ENCODE measurements around the gene ANKRD63. TPM values are rescaled to one million over a fixed set of nuclear protein-coding genes. Genes with fewer than 3 reads are reported as not detected.

Gene ANKRD63
- total RNA-seq, 4 donors from 2014 or later = not detected

GRCh38 chr15:40295297-40295696, 12.4 kb upstream of the ANKRD63 start:
- no peak for TF ChIP-seq CTCF (IDR thresholded peaks at IDR 0.05)
- TF ChIP-seq POLR2AphosphoS5 (IDR thresholded peaks at IDR 0.05) = no peak
- TF ChIP-seq POLR2A (IDR thresholded peaks at IDR 0.05; ENCODE audit: low read depth) = no peak
- no peak for TF ChIP-seq EP300 (IDR thresholded peaks at IDR 0.05)
- WGBS = 86% methylated on average over 1 of the region's 1 CpG
- H3K4me3 ChIP-seq = no peak overlapping the region
- no peaks in the 10 kb centered on the region for H3K27me3 ChIP-seq
- peaks cover 14 to 32% (median 22%) of the 10 kb centered on the region in 4 donors for H3K4me1 ChIP-seq
- H3K36me3 ChIP-seq = no peaks in the 10 kb centered on the region
- DNase-seq (ENCODE audit: extremely low spot score) = no peak
- peaks cover 0 to 2% (median 0%) of the 10 kb centered on the region in 4 donors for H3K9me3 ChIP-seq
- intact Hi-C loops (cut with DNase I) = no loop called here
- H3K27ac ChIP-seq (replicated peaks in 1 of 4) = no peak overlapping the region

GRCh38 chr15:40293905-40294895, 11.3 kb upstream of the ANKRD63 start:
- TF ChIP-seq EP300 (IDR thresholded peaks at IDR 0.05) (no peak), POLR2AphosphoS5 (IDR thresholded peaks at IDR 0.05) (no peak), CTCF (IDR thresholded peaks at IDR 0.05) (no peak), POLR2A (IDR thresholded peaks at IDR 0.05; ENCODE audit: low read depth) (no peak)
- no peak overlapping the region for H3K27ac ChIP-seq (replicated peaks in 1 of 4)
- WGBS = 91% methylated on average over 19 of the region's 20 CpGs
- no peak for DNase-seq (ENCODE audit: extremely low spot score)
- no peaks in the 10 kb centered on the region for H3K9me3 ChIP-seq
- intact Hi-C loops (cut with DNase I) = no loop called here
- no peaks in the 10 kb centered on the region for H3K27me3 ChIP-seq
- H3K4me1 ChIP-seq = peaks cover 14 to 32% (median 22%) of the 10 kb centered on the region in 4 donors
- H3K36me3 ChIP-seq = no peaks in the 10 kb centered on the region
- H3K4me3 ChIP-seq = no peak overlapping the region

- no peak overlapping the region for H3K27ac ChIP-seq (replicated peaks in 1 of 4)
- TF ChIP-seq CTCF (IDR thresholded peaks at IDR 0.05) = no peak
- no peak for TF ChIP-seq EP300 (IDR thresholded peaks at IDR 0.05)
- TF ChIP-seq POLR2AphosphoS5 (IDR thresholded peaks at IDR 0.05) = no peak
- TF ChIP-seq POLR2A (IDR thresholded peaks at IDR 0.05; ENCODE audit: low read depth) = no peak
- peaks cover 14 to 32% (median 22%) of the 10 kb centered on the region in 4 donors for H3K4me1 ChIP-seq
- no peaks in the 10 kb centered on the region for H3K9me3 ChIP-seq
- intact Hi-C loops (cut with DNase I) = no loop called here
- DNase-seq (ENCODE audit: extremely low spot score) = no peak
- no peak overlapping the region for H3K4me3 ChIP-seq
- no peaks in the 10 kb centered on the region for H3K36me3 ChIP-seq
- H3K27me3 ChIP-seq = no peaks in the 10 kb centered on the region
Observed at GRCh38 chr15:40293006-40293405, 10.1 kb upstream of the ANKRD63 start.

GRCh38 chr15:40292246-40292645, 9.4 kb upstream of the ANKRD63 start:
- Histone ChIP-seq H3K27ac (replicated peaks in 1 of 4) (no peak overlapping the region), H3K9me3 (no peaks in the 10 kb centered on the region), H3K27me3 (peaks cover 0 to 1% (median 0%) of the 10 kb centered on the region in 4 donors), H3K4me1 (peaks cover 14 to 32% (median 22%) of the 10 kb centered on the region in 4 donors), H3K4me3 (no peak overlapping the region), H3K36me3 (no peaks in the 10 kb centered on the region)
- DNase-seq (ENCODE audit: extremely low spot score) = no peak
- no peak for TF ChIP-seq POLR2A (IDR thresholded peaks at IDR 0.05; ENCODE audit: low read depth)
- no peak for TF ChIP-seq POLR2AphosphoS5 (IDR thresholded peaks at IDR 0.05)
- TF ChIP-seq EP300 (IDR thresholded peaks at IDR 0.05) = no peak
- TF ChIP-seq CTCF (IDR thresholded peaks at IDR 0.05) = no peak
- no CpG with 5 or more reads among the region's 3 CpGs for WGBS
- intact Hi-C loops (cut with DNase I) = no loop called here

Measured in esophagus muscularis mucosa (tissue), 4 donors.